ENCODE measurements around the gene IL17B. TPM values are rescaled to one million over a fixed set of nuclear protein-coding genes. Genes with fewer than 3 reads are reported as not detected.
A peak's percentile ranks its signal among the peaks of the same experiment; 100 is the strongest.

Gene IL17B
- total and polyA plus RNA-seq, 9 of the 15 experiments (the other 6 are each of a cell fraction or from before 2014, with no cell fraction given): 0.28 to 2.6 (median 0.53) TPM; not detected in 2

DNA sequence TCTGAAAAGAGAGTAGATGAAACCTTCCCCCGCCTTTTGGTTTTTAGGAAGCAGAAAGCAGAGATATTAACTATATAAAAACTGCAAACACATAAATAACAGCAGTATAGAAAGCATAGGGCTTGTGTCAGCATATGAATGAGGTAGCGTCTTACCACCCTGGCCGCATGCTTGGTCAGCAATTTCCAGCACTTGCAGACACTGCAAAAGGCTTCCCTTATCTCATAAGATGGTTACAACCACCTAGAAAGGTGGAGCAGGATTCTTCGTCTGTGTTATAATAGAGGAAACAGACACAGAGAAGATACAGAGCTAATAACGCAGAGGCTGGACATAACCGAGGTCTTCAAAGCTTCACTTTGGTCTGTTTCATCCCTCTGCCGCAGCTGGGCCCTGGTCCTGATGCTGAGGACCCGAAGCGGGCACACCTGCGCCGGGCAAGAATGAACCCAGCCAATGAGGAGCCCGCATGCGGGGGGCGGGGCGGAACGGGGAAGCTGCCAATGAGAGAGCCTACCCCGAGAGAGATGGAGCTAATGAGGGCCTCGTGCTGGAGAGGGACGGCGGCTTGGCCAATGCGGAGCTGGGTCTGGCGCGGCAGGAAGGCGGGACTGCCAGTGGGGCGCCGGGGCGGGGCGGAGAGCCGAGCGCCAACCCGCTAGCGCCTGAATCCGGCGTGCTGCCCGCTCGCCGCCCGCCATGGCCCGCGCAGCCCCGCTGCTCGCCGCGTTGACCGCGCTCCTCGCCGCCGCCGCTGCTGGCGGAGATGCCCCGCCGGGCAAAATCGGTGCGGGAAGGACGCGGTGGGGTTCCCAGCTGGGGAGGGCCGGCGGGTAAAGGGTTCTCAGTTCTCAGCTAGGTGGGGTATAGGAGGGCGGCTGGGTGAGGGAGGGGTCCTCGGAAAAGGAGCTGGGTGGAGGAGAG is 21.5 kb downstream of the IL17B start, which contains the start of gene PCYOX1L:
TSS of gene PCYOX1L (plus strand) at position 677 of the 924 bp plus-strand sequence. CDS start at position 700, 23 bp downstream.
- 2% methylated on average over 37 of the region's 61 CpGs for WGBS (ENCODE audit: insufficient coverage, low coverage, missing lambda C conversion rate)
- peak within 1 kb of the TSS; percentile 92 for H3K4me2 ChIP-seq (ENCODE audit: insufficient read depth, low read length)
- peaks cover 33% of the 10 kb centered on the region for H3K36me3 ChIP-seq (ENCODE audit: control insufficient read depth, insufficient read depth, low read length)
- ChIA-PET POLR2A (interaction anchor here (0.6 to 8.3 kb wide), 11 partner anchors 9 to 816 kb away, joined by 3 to 87 read pairs (median 5); partner anchors contain the start of gene GRPEL2), CTCF (ENCODE audit: low intra/inter-chr PET ratio) (no interaction called here)
- no peaks in the 10 kb centered on the region for H3K9me1 ChIP-seq (ENCODE audit: control insufficient read depth, insufficient read depth, low read length)
- no peaks in the 10 kb centered on the region for H3K9me3 ChIP-seq (replicated peaks; ENCODE audit: control insufficient read depth, insufficient read depth, low read depth, low read length)
- H3K27ac ChIP-seq (ENCODE audit: extremely low read depth, low read depth, low read length): peak within 1 kb of the TSS; percentile 66
- H3K79me2 ChIP-seq (ENCODE audit: control insufficient read depth, insufficient read depth, low read length): peaks cover 12% of the 10 kb centered on the region; the same call in 2 of the 3 replicates
- ATAC-seq (peak; percentile 97), FAIRE-seq (peak; percentile 77), DNase-seq (ENCODE audit: extremely low read depth in 1 of 4, low spot score in 3 of 4) (peak; percentile 96 to 98 (median 98))
- intact Hi-C loops (cut with micrococcal nuclease): no loop called here
- H3K9ac ChIP-seq (ENCODE audit: insufficient read depth in 1 of 2, low read depth in 2 of 2, low read length in 2 of 2): peak within 1 kb of the TSS; percentile 70 to 98
- BruUV-seq (replicated peaks): no TSS peak
- in situ Hi-C loops (cut with MboI): no loop called here
- H2AFZ ChIP-seq (ENCODE audit: low read depth, low read length): peak within 1 kb of the TSS; percentile 97
- H3K4me3 ChIP-seq: peak within 1 kb of the TSS; percentile 71
- no peaks in the 10 kb centered on the region for H3K27me3 ChIP-seq (ENCODE audit: control insufficient read depth in 2 of 2, insufficient read depth in 2 of 2, low read length in 2 of 2)
- no peaks in the 10 kb centered on the region for H4K20me1 ChIP-seq (replicated peaks; ENCODE audit: control insufficient read depth, insufficient read depth, low read length)
- H3K4me1 ChIP-seq (replicated peaks in 1 of 2; ENCODE audit: control insufficient read depth in 2 of 2, insufficient read depth in 2 of 2, low read length in 2 of 2): peaks cover 9 to 14% of the 10 kb centered on the region in 2 experiments; a peak in 3 of 5 replicates
- TF ChIP-seq, protein P1, sequence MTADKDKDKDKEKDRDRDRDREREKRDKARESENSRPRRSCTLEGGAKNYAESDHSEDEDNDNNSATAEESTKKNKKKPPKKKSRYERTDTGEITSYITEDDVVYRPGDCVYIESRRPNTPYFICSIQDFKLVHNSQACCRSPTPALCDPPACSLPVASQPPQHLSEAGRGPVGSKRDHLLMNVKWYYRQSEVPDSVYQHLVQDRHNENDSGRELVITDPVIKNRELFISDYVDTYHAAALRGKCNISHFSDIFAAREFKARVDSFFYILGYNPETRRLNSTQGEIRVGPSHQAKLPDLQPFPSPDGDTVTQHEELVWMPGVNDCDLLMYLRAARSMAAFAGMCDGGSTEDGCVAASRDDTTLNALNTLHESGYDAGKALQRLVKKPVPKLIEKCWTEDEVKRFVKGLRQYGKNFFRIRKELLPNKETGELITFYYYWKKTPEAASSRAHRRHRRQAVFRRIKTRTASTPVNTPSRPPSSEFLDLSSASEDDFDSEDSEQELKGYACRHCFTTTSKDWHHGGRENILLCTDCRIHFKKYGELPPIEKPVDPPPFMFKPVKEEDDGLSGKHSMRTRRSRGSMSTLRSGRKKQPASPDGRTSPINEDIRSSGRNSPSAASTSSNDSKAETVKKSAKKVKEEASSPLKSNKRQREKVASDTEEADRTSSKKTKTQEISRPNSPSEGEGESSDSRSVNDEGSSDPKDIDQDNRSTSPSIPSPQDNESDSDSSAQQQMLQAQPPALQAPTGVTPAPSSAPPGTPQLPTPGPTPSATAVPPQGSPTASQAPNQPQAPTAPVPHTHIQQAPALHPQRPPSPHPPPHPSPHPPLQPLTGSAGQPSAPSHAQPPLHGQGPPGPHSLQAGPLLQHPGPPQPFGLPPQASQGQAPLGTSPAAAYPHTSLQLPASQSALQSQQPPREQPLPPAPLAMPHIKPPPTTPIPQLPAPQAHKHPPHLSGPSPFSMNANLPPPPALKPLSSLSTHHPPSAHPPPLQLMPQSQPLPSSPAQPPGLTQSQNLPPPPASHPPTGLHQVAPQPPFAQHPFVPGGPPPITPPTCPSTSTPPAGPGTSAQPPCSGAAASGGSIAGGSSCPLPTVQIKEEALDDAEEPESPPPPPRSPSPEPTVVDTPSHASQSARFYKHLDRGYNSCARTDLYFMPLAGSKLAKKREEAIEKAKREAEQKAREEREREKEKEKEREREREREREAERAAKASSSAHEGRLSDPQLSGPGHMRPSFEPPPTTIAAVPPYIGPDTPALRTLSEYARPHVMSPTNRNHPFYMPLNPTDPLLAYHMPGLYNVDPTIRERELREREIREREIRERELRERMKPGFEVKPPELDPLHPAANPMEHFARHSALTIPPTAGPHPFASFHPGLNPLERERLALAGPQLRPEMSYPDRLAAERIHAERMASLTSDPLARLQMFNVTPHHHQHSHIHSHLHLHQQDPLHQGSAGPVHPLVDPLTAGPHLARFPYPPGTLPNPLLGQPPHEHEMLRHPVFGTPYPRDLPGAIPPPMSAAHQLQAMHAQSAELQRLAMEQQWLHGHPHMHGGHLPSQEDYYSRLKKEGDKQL (CRISPR knock-in tag; IDR thresholded peaks at IDR 0.05; ENCODE audit: borderline replicate concordance): no peak
- TF ChIP-seq TCF7L2 (IDR thresholded peaks at IDR 0.05; ENCODE audit: low read depth, low read length) (peak; percentile 80; the same call in 1 of the 2 replicates), SOX6 (IDR thresholded peaks at IDR 0.05) (peak; percentile 29; the same call in 1 of the 2 replicates), CHD1 (IDR thresholded peaks at IDR 0.05; ENCODE audit: low read length) (no peak), MEF2D (tag; conservative IDR thresholded peaks at IDR 0.05; ENCODE audit: low read depth) (no peak), HMGN3 (IDR thresholded peaks at IDR 0.05; ENCODE audit: borderline replicate concordance, extremely low read depth, insufficient read length, low read depth, low read length) (no peak), MTA3 (IDR thresholded peaks at IDR 0.05; ENCODE audit: borderline replicate concordance) (no peak), TAF1 (IDR thresholded peaks at IDR 0.05; ENCODE audit: control insufficient read depth, extremely low read depth, insufficient read depth, low read length, severe bottlenecking) (peak; percentile 64), NUFIP1 (IDR thresholded peaks at IDR 0.05; ENCODE audit: partially characterized antibody) (no peak), HCFC1 (IDR thresholded peaks at IDR 0.05; ENCODE audit: low read depth, low read length) (no peak), KDM4B (IDR thresholded peaks at IDR 0.05; ENCODE audit: borderline replicate concordance in 2 of 2, low read depth in 1 of 2) (no peak)

All from K562 (cell line).